Midbrain (tissue), 1 donor: ENCODE data around the gene LARP4B.
"Not testable (repeated sequence)": the region's sequence is repeated elsewhere in the genome, so short reads cannot be mapped to it uniquely, and the experiment has no call there.

ENCODE experiments used
- DNase-seq: peaks from one replicate; lab custom pipeline; 2025; lab: John Stamatoyannopoulos, UW

LARP4B gene

DNA sequence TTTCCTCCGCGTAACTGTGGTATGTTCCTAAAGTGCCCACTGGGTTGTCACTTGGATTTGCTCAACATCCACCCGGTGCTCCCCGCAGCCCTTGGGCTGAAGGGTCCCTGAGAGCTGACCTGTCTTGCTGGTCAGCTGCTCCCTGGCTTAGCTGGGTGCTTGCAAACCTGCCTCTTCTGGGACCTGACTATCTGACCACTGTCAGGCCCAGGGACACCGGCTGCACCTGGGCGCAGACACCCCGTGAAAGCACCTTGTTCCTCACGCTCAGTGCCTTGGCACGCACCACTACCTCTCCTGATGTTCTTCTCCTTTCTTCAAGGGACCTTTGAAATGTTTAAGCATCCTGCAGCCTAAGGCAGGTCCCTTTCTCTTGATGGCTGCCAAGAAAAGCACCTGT is 26.6 kb upstream of the LARP4B start:
- no peak for DNase-seq

DNA sequence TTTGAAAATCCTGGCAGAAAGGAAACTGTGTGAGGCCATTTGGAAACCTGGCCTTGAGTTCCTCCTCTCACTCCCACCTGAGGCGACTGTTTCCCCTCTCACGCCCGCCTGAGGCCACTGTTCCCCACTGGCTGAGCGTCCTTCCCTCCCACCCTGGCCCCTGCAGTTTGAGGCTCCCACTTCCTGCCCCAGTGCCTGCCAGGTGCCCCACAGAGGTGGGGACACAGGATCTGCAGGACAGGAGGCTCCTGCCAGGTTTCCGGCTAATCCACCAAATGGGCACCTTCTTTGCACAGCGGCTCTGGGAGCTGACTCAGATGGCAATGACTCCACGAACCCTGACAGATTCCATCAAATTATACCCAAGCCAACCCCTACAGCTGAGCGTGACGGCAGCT is 24.3 kb upstream of the LARP4B start:
- DNase-seq: no peak

DNA sequence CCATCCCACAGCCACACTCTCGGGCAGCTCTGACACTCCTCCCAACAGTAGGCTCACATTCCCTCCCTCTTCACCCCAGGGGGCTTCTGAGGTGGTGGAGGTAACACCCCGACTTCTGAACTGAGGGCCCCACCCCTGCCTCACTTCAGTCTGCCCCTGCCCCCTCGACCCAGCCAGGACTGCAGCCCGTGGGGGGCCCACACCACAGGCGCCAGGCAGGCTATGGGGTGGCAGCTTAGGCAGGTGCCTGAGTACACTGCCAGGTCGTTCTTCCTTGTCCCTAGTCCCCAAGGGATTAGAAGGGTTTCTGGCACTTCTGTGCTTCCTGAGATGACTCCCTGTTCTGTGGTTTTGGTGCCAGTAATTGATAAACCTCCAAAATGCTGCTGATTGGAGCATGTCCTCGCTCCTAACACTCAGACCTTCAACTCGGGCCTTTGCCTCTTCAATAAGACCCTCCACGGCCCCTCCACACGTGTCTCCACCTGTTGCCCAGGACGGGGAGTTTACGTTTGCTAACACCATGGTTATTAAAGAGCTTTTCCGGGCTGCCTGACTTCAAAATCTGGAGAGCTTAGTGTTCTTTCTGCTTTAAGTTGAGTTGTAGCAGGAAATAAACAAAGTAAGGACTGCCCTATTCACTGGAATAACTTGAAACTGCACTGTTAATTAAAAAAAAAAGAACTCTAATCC is 23.8 kb upstream of the LARP4B start:
- no peak for DNase-seq

DNA sequence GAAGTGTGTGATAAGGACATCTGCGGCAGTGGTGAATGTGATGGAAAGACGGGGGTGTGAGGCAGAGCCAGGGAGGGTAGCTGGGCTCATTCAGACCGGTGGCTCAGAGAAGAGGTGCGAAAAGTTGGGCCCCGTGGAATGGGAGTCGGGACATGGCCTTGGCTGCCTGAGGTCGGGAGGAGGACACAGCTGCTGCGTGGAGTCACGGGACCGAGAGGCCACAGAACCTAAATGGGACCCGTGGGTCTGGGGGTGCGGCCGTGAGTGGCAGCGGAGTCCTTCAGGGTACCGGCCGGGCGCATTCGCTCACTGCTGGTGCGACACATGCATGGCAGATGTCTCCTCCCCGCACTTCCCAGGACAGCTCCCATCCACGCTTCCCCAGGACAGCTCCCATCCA is 22.9 kb upstream of the LARP4B start:
- DNase-seq: no peak

DNA sequence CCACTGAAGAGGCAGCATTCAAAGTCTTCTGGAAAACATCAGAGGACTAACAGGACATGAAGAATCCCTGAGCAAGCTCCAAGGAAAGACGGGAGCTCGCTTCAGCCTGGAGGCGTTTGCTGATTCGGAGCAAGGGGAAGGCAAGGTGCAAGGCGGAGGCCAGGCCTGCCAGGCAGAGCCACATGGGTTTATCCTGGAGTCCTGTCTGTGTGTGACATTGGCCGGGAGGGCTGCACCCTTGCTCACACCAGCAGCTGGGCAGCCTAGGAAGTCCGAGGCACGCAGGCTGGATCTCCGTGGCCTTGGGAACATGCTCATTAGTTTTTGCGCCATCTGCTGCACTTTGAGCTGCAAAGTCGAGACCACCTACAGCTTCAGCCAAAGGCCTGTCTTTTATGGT is 22.3 kb upstream of the LARP4B start:
- DNase-seq: no peak

DNA sequence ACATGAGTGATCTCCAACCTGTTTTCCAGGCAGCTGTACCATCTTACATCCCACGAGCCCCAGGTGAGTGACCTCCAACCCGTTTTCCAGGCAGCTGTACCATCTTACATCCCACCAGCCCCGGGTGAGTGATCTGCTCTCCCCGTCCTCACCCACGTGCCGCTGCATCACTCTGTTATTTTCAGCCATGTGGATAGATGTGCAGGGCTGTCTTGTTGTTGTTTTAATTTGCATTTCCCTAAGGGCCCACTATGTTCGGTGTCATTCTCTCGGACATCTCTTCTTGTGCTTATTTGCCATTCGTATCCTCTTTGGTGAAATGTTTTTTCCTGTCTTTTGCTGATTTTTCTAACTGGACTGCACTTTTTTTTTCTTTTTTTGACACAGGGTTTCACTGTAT is 17.9 kb upstream of the LARP4B start:
- no peak for DNase-seq

DNA sequence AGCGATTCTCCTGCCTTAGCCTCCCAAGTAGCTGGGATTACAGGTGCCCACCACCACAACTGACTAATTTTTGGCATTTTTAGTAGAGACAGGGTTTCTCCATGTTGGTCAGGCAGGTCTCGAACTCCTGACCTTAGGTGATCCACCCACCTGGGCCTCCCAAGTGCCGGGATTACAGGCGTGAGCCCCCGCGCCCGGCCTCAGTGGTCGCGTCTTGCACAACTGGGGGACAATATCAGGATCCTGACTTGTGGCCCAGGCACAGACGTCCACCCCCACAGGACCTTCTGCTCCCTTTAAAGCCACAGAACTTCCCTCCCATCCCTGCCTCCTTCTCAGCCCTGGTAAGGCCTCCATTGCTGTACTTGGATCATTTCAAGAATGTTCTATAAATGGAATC is 16.8 kb upstream of the LARP4B start:
- no peak for DNase-seq

DNA sequence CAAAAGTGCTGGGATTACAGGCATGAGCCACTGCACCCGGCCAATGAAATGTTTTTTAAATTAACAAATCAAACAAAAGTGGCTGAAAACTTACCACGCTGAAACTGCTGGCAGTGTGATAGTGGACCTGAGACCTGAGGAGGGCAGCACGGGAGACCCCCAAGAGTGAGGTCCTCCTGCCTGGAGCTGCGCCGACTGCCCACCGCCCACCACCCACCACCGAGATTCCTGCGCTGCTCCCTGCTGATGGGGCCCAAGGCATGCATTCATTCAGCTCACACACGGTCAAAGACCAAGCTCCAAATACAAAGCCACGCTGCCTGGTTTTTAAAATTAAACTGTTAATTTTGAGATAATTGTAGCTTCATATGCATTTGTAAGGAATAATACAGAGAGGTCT is 16.4 kb upstream of the LARP4B start:
- no peak for DNase-seq

DNA sequence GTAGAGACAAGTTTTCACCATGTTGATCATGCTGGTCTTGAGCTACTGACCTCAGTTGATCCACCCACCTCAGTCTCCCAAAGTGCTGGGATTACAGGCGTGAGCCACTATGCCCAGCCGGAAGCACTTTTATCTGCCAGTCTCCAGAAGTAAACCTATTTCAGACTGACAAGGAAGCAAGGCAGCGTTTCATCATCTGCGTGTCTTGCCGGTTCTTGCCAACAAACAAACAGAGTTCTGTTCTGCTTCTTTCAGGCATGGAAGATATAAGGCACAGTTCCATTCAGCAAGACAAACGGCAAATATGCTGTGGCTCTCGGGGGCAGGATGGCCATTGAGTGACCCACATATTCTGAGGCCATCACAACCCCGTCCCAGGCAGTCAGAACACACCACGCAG is 15.5 kb upstream of the LARP4B start:
- no peak for DNase-seq

DNA sequence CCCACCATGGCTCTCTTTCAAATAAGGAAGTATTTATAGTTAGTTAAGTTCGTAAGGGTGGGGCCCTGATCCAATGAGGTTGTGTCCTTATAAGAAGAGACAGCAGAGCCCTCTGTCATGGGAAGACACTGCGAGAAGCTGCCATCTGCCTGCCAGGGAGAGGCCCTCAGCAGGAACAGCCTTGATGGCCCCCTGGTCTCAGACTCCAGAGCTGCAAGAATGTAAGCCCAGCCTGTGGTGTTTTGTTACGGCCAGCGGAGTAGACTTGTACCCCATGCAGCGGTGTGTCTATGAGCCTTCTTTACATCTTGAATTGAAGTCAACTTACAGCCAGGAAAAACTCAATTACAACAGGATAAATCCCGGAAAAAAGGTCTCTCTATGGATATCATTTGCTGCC is 14.3 kb upstream of the LARP4B start:
- no peak for DNase-seq

DNA sequence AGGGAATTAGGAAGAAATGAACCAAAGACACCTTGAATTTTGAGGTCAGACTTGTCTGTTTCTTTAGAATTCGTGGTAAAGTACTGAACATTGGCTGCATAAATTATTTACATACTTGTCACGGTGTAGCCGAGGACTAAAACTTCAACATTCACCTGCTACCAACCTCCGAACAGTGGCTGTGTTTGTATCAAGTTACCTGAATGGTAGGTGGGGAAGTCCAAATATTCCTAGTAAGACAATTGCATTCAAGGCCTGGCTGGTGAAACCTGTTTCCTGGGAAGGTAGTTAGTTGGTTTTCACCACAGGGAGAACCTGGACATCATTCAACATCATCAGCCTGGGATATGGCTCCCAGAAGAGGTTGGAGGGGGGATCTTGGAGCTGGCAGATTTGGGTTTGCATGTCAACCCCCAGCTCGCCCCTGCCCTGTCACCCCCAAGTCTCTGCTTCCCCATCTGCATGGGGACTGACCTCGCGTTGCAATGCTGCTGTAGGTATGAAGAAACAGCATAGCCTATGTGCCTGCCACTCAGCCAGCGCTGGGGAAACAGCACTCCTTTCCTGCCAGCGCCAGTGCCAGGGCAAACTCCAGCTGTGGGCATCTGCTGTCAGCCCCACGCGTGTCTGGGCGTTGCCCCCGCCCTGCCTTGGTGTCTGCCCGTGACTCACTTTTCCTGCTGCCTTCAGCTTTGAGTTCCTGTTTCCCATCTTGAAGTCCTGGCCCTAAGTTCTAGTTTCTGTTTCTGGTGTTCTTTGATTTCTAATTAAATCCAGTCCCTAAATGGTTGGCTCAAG is 12.7 kb upstream of the LARP4B start:
- DNase-seq: no peak

DNA sequence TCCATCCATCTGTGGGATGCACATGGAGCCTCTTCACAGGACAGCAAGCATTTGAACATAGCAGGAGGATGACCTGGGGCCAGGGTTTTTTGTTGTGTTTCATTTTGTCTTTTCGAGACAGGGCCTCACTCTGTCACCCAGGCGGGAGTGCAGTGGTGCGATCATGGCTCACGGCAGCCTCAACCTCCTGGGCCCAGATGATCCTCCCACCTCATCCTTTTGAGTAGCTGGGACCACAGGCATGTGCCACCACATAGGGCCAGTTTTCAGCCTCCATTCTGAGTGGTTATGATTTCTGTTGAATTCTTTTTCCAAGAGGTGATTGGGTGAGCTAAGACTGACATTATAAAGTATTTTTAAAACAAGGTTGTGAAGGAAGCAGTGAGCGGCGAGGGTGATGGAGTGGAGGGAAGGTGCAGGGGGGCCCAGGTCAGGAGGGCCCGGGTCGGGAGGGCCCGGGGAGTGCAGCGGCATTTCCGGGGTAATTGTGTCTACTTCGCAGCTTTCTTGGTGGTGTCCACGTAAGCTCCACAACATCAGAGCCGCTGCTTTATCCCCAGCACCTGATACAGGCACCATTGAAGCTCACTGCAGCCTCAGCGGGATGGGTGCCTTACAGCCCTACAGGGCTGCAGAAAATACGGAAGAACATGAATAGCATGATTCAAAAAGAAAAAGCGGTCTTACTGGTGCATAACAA is 12.0 kb upstream of the LARP4B start:
- no peak for DNase-seq

DNA sequence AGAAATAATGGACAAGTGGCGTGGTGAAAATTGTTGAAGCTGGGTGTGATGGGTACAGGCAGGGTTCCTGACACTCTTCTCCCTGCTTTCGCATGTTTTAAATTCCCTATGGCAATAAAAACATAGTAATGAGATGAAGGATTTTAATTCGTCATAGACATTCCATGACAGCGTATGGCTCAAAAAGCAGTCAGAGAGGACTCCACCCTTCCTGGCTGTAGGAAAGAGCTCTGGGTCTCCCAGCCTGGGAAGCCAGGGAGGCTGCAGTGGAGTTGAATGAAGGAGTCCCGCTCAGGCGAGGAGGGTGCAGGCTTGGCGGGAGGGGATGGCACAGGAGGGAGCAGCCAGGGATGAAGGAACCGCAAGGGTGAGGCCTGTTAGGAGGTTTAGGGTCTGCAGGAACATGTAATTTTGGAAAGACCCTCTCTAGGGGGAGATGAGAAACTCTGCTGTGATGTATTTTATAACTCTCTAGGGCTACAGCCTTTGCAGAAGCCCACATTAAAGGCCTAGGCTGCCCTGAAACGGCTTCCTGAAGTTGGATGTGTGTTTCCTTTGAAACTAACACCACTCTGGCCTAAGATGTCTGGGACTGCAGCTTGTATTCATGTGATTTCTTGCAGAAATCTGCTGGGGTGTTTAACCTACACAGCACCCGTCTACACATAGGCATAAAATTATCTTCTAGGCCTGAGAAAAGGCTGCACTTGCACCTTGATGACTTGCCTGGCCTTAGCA is 7.6 kb upstream of the LARP4B start:
- no peak for DNase-seq

DNA sequence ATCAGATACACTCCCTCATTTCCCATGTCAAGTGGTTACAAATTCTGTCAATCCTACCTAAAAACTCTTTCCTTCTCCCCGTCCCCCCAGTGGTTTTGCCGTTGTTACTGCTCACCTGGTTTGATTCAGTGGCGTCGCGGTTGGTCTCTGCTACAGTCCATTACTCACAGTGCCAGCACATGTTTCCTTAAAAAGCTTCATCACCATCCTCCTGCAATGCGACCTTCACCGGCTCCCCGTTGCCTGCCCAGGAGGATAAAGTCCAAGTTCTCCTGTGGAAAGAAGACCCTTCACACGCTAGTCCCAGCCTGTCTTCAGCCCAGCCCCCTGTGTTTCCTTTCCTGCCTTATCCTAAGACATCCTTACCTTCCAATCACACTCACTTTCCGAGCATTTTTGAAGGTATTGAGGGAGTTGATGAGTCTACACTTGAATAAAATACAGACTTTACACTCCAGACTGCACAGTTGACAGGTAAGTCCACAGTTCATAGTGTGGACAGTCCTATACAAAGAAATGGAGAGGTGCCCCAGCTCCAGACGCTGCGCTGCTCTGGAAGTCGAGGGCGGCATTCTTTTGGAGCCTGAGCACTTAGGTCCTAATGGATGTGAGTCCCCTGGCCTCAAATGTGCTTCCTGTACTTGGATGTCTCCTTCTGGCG is 3.4 kb upstream of the LARP4B start:
- no peak for DNase-seq

DNA sequence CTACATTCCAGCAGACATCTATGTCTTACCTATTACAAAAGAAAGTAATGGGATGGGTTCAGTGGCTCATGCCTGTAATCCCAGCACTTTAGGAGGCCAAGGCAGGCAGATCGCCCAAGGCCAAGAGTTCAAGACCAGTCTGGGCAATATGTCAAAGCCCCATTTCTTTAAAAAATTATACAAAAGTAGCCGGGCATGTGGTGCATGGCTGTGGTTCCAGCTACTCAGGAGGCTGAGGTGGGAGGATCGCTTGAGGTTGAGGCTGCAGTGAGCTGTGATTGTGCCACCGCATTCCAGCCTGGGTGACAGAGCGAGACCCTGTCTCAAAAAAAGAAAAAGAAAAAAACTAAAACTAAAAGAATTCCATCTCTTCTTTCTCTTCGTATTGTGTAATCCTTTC is 2.7 kb upstream of the LARP4B start:
- not testable (repeated sequence) for DNase-seq

DNA sequence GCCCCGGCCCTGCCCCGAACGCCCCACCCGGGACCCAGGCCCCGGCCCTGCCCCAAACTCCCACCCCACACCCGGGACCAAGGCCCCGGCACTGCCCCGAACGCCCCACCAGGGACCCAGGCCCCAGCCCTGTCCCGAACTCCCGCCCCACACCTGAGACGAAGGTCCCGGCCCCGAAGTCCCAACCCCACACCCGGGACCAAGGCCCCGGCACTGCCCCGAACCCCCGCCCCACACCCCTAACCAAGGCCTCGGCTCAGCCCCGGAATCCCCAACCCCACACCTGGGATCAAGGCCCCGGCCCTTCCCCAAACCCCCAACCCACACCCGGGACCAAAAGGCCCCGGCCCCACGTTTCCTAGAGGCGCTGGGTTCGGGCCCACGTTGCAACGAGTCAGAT is 1.1 kb upstream of the LARP4B start:
- DNase-seq: no peak

DNA sequence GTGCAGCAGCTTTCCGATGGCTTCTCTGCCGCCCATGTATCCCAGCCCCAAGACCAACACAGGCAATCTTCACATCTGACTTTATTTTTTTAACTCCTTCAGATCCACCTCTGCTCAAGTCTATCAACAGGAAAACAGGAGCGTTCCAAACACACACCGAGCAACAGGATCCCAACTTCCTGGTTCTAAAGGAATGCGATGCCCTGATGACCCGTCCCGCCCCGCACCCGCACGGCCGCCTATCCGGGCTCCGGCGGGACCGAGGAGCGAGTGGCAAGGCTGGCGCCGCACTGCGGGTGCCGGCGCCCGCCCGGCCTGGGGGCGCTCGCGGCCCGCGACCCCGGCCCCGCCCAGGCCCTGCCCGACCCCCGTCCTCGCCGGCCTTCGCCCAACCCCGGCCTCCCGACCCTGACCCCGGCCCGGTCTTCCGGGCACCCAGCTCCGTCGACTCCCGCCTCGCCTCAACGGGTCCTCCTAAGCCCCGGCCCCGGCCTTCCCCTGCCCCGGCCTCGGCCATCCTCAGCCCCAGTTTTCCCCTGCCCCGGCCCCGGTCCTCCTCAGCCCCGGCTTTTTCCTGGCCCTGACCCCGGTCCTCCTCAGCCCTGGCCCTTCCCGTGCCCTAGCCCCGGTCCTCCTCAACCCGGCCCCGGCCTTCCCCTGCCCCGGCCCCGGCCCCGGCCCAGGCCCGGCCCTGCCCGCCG is 730 bp downstream of the LARP4B start:
- DNase-seq: no peak

DNA sequence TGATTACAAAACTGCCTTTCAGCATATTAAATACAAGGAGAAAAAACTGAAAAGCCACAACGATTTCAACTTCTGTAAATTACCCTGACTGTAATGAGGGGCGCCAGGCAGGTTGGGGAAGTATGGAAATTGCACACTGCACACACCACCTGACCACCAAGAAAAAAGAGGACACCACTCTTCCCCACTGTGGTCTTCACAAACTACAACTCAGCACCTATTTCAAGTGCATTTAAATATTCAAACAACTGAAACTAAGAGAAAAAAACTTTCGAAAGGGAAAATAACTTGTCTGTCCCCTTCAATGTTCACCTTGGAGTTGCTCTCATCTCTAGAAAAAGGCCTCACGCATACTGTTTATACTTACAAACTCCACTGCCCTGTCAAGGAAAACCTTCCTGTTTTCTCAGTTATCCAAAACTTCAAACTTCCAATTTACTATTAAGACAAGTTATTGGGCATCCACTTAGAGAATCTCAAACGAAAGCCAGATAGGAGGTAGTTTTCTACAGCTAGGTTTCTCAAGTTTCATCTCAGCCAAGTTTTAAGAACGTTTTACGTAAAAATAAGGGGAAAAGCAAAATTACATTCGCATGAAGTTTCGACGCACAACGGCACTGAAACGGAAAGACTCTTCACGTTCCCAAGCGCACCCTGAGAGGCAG is 1.4 kb downstream of the LARP4B start:
- peak; percentile 5 for DNase-seq

DNA sequence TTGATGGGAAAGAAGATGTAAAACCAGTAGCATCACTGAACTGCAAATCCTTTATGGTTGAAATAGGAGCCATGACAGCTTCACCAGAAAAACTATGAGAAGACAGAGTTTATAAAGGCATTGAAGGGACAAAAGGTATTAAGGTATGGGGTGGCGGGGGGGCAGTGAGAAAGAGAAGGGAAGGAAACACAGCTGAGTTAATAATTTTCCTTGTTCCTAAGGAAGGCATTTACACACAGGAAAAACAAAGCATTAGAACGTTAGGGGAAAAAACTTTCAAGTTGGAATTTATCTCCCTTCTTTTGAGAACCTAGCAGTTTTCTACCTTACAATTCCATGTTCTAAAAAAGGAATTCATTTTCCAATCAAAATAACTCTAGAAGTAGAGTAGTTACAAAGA is 4.4 kb downstream of the LARP4B start:
- DNase-seq: no peak

DNA sequence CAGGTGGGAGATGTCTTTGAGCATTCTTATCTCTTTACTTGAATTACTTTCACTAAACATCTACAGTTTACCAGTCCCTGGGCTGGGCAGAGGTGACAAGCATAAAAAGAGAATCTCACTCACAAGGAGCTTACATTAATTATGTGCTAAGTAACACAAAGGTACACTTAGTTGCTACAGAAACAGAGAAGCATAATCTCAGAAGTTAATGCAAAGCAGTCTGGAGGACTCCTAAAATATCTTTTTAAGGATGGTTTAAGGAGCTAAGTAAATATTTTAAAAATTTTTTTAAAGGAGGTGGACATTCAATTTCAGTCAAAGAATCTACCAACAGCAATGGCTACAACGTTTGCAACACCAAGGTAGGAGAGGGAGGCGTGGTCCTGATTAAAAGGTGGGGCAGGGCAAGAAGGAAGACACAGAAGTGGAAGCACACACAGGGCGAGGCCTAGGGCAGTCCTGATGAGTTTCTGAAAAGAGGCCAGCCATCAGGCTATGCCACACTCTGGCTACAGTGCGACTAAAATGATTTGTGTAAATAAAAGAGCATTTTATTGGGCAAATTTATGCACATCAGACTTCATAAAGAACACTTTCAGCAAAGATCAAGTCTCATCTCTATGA is 5.3 kb downstream of the LARP4B start:
- DNase-seq: no peak
